HG03108 (cell line): ENCODE measurements around the gene GXYLT1.
"Not testable (repeated sequence)": the region's sequence is repeated elsewhere in the genome, so short reads cannot be mapped to it uniquely, and the experiment has no call there.

ENCODE experiments used
- ATAC-seq: cut with Tn5 transposase; IDR thresholded peaks from one replicate; pipeline ENCODE4 v1.9.1; 2021; ENCODE audit warnings: moderate library complexity; ENCODE audit not compliant: unreplicated experiment

GXYLT1 gene

GRCh38 chr12:42145552-42146215 lies 1.0 kb upstream of the GXYLT1 start:
- ATAC-seq, result no peak

- ATAC-seq, result no peak
Observed at GRCh38 chr12:42145197-42145549, 499 bp upstream of the GXYLT1 start.

- ATAC-seq, result no peak
Observed at GRCh38 chr12:42144158-42144407, 591 bp downstream of the GXYLT1 start.

- no peak for ATAC-seq
Observed at GRCh38 chr12:42143452-42144157, 1.1 kb downstream of the GXYLT1 start.

GRCh38 chr12:42141981-42142606 lies 2.6 kb downstream of the GXYLT1 start:
- no peak for ATAC-seq

GRCh38 chr12:42140901-42141300 lies 3.8 kb downstream of the GXYLT1 start:
- no peak for ATAC-seq

GRCh38 chr12:42135259-42135814 lies 9.3 kb downstream of the GXYLT1 start:
- no peak for ATAC-seq

- no peak for ATAC-seq
Observed at GRCh38 chr12:42130672-42131402, 13.8 kb downstream of the GXYLT1 start.

- peak; percentile 52 for ATAC-seq
Observed at GRCh38 chr12:42129595-42130204, 15.0 kb downstream of the GXYLT1 start.

GRCh38 chr12:42128888-42129287 lies 15.8 kb downstream of the GXYLT1 start:
- no peak for ATAC-seq

- ATAC-seq, result no peak
Observed at GRCh38 chr12:42128327-42128726, 16.3 kb downstream of the GXYLT1 start.

- ATAC-seq, result no peak
Observed at GRCh38 chr12:42126963-42127362, 17.7 kb downstream of the GXYLT1 start.

GRCh38 chr12:42125388-42125767 lies 19.3 kb downstream of the GXYLT1 start:
- ATAC-seq, result no peak

GRCh38 chr12:42124764-42125387 lies 19.8 kb downstream of the GXYLT1 start:
- ATAC-seq, result no peak

- no peak for ATAC-seq
Observed at GRCh38 chr12:42119085-42119633, 25.5 kb downstream of the GXYLT1 start.

GRCh38 chr12:42118136-42118879 lies 26.4 kb downstream of the GXYLT1 start:
- no peak for ATAC-seq

- no peak for ATAC-seq
Observed at GRCh38 chr12:42109031-42109430, 35.6 kb downstream of the GXYLT1 start.

GRCh38 chr12:42106791-42107190 lies 37.9 kb downstream of the GXYLT1 start:
- not testable (repeated sequence) for ATAC-seq

GRCh38 chr12:42104784-42105183 lies 39.9 kb downstream of the GXYLT1 start:
- ATAC-seq, result no peak

GRCh38 chr12:42104087-42104486 lies 40.6 kb downstream of the GXYLT1 start:
- ATAC-seq, result no peak
